Progenitor cell of endocrine pancreas (in vitro differentiated cells): Measurements from ENCODE around the gene CDH3. TPM values are rescaled to one million over a fixed set of nuclear protein-coding genes. Genes with fewer than 3 reads are reported as not detected.

Experiments
- DNase-seq: peaks from one replicate; pipeline ENCODE4 v3.0.0; 2021; ENCODE audit warnings: low spot score; ENCODE audit not compliant: unreplicated experiment
- H3K27ac Mint-ChIP-seq: 2 replicates; pipeline ENCODE4 v1.8.0; 2021; ENCODE audit warnings: mild to moderate bottlenecking, moderate library complexity, mixed read lengths
- H3K27me3 Mint-ChIP-seq: 2 replicates; pipeline ENCODE4 v1.8.0; 2021; ENCODE audit warnings: mixed read lengths
- H3K36me3 Mint-ChIP-seq: 2 replicates; pipeline ENCODE4 v1.8.0; 2022; ENCODE audit warnings: mixed read lengths; ENCODE audit not compliant: insufficient read depth
- H3K4me1 Mint-ChIP-seq: 2 replicates; pipeline ENCODE4 v1.8.0; 2021; ENCODE audit warnings: low read depth, mixed read lengths
- H3K4me3 Mint-ChIP-seq: 2 replicates; pipeline ENCODE4 v1.8.0; 2021; ENCODE audit warnings: low read depth, mild to moderate bottlenecking, moderate library complexity, mixed read lengths
- H3K9me3 Mint-ChIP-seq: 2 replicates; pipeline ENCODE4 v1.8.0; 2021; ENCODE audit warnings: low read depth, mixed read lengths
- long read RNA-seq: library from polyadenylated mRNA; unstranded; transcript quantifications from one replicate; pipeline ENCODE4 v2.0.0, GENCODE V29; 2020
- total RNA-seq: library from RNA; stranded (reverse); gene quantifications from 2 replicates; pipeline ENCODE4 v1.2.1, GENCODE V29; 2021
- TF ChIP-seq, protein P1 (sequence below): fragments of 200-600 bp; sonication (generic); IDR thresholded peaks from one replicate; pipeline ENCODE4 v1.5.0; 2021; ENCODE audit warnings: antibody characterized with exemption, mild to moderate bottlenecking; ENCODE audit not compliant: unreplicated experiment

Gene CDH3
- 107 and 110 TPM in 2 replicates for total RNA-seq
- long read RNA-seq, full-length matches to known transcripts, result 43 of 92 reads
- long read RNA-seq, partial matches to known transcripts, result 42 of 92 reads
- long read RNA-seq, other reads (novel, unspliced or antisense), result 7 of 92 reads

DNA sequence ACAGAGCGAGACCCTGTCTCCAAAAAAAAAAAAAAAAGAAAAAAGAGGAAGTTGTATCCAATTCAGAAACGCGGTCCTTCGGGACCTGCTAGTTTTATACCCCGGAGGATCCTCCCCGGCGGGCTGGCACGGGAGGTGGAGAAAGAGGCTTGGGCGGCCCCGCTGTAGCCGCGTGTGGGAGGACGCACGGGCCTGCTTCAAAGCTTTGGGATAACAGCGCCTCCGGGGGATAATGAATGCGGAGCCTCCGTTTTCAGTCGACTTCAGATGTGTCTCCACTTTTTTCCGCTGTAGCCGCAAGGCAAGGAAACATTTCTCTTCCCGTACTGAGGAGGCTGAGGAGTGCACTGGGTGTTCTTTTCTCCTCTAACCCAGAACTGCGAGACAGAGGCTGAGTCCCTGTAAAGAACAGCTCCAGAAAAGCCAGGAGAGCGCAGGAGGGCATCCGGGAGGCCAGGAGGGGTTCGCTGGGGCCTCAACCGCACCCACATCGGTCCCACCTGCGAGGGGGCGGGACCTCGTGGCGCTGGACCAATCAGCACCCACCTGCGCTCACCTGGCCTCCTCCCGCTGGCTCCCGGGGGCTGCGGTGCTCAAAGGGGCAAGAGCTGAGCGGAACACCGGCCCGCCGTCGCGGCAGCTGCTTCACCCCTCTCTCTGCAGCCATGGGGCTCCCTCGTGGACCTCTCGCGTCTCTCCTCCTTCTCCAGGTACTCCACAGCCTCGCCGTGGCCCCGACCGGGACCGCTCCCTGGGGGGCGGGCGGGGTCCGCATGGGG, at the start of gene CDH3:
TSS of gene CDH3 (plus strand) at position 596 of the 779 bp plus-strand sequence. CDS start at position 666, 70 bp downstream.
- TF ChIP-seq, protein P1, sequence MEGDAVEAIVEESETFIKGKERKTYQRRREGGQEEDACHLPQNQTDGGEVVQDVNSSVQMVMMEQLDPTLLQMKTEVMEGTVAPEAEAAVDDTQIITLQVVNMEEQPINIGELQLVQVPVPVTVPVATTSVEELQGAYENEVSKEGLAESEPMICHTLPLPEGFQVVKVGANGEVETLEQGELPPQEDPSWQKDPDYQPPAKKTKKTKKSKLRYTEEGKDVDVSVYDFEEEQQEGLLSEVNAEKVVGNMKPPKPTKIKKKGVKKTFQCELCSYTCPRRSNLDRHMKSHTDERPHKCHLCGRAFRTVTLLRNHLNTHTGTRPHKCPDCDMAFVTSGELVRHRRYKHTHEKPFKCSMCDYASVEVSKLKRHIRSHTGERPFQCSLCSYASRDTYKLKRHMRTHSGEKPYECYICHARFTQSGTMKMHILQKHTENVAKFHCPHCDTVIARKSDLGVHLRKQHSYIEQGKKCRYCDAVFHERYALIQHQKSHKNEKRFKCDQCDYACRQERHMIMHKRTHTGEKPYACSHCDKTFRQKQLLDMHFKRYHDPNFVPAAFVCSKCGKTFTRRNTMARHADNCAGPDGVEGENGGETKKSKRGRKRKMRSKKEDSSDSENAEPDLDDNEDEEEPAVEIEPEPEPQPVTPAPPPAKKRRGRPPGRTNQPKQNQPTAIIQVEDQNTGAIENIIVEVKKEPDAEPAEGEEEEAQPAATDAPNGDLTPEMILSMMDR, result no peak
- Mint-ChIP-seq H3K4me1 (peaks cover 21% of the 10 kb centered on the region), H3K27me3 (peaks cover 31% of the 10 kb centered on the region), H3K36me3 (peaks cover 3% of the 10 kb centered on the region), H3K4me3 (peak within 1 kb of the TSS; percentile 84), H3K9me3 (no peaks in the 10 kb centered on the region), H3K27ac (peak within 1 kb of the TSS; percentile 96)
- peak; percentile 85 for DNase-seq

- H3K27me3 Mint-ChIP-seq, result no peaks in the 10 kb centered on the region
- TF ChIP-seq, protein P1, result no peak
- H3K36me3 Mint-ChIP-seq, result peaks cover 1% of the 10 kb centered on the region
- H3K4me1 Mint-ChIP-seq, result no peaks in the 10 kb centered on the region
- no peak overlapping the region for H3K4me3 Mint-ChIP-seq
- no peak overlapping the region for H3K27ac Mint-ChIP-seq
- no peak for DNase-seq
- peaks cover 3% of the 10 kb centered on the region for H3K9me3 Mint-ChIP-seq
Observed at GRCh38 chr16:68596266-68596665, 48.8 kb upstream of the CDH3 start.

DNA sequence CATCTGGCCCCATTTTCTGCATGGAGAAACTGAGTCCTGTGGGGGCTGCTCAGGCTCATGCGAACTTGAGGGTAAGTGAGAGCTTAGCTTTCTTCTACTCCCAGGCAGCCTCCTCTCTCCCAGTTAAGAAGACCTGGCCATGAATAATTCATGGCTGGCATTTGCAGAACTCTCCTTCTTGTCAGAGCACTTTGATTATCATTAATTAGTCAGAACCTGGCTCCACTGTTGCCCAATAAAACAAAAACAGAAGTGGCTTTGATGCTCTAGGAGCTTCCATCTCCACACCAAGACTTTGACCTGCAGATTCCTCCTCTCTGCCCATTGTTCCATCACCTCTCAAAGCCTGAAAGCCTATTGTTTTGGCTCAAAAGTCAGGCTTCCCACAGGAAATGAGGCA, 45.5 kb upstream of the CDH3 start:
- Mint-ChIP-seq H3K27ac (no peak overlapping the region), H3K4me1 (no peaks in the 10 kb centered on the region), H3K36me3 (no peaks in the 10 kb centered on the region), H3K9me3 (no peaks in the 10 kb centered on the region), H3K4me3 (no peak overlapping the region), H3K27me3 (no peaks in the 10 kb centered on the region)
- TF ChIP-seq, protein P1, result no peak
- no peak for DNase-seq

DNA sequence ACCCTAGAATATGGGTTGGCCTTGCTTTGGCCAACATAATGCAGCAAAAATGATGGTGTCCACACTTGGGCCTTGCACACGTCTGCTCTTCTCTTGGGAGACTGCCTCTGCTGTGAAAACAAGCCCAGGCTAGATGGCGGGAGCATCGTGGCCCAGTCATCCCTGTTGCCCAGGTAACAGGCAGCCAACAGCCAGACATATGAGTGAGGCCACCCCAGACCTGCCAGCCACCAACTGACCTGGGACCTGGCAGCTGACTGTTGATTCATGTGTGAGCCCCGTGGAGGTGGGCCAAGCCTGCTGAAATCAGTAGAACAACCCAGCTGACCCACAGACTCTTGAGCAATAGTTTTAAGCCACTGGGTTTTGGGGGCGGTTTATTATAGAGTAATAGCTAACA, 39.4 kb upstream of the CDH3 start:
- TF ChIP-seq, protein P1, result no peak
- H3K27me3 Mint-ChIP-seq, result no peaks in the 10 kb centered on the region
- H3K36me3 Mint-ChIP-seq, result no peaks in the 10 kb centered on the region
- DNase-seq, result no peak
- no peaks in the 10 kb centered on the region for H3K9me3 Mint-ChIP-seq
- H3K4me3 Mint-ChIP-seq, result no peak overlapping the region
- no peak overlapping the region for H3K27ac Mint-ChIP-seq
- no peaks in the 10 kb centered on the region for H3K4me1 Mint-ChIP-seq

- no peaks in the 10 kb centered on the region for H3K4me1 Mint-ChIP-seq
- TF ChIP-seq, protein P1, result no peak
- no peak for DNase-seq
- no peaks in the 10 kb centered on the region for H3K9me3 Mint-ChIP-seq
- no peak overlapping the region for H3K4me3 Mint-ChIP-seq
- no peak overlapping the region for H3K27ac Mint-ChIP-seq
- H3K27me3 Mint-ChIP-seq, result no peaks in the 10 kb centered on the region
- no peaks in the 10 kb centered on the region for H3K36me3 Mint-ChIP-seq
Observed at GRCh38 chr16:68607443-68607842, 37.7 kb upstream of the CDH3 start.
